ENCODE measurements around the gene MYH14. TPM values are rescaled to one million over a fixed set of nuclear protein-coding genes. Genes with fewer than 3 reads are reported as not detected.
"Not testable (repeated sequence)": the region's sequence is repeated elsewhere in the genome, so short reads cannot be mapped to it uniquely, and the experiment has no call there.

MYH14 gene
- total RNA-seq, 1 donor from 2014 or later = 99.3 TPM

DNA sequence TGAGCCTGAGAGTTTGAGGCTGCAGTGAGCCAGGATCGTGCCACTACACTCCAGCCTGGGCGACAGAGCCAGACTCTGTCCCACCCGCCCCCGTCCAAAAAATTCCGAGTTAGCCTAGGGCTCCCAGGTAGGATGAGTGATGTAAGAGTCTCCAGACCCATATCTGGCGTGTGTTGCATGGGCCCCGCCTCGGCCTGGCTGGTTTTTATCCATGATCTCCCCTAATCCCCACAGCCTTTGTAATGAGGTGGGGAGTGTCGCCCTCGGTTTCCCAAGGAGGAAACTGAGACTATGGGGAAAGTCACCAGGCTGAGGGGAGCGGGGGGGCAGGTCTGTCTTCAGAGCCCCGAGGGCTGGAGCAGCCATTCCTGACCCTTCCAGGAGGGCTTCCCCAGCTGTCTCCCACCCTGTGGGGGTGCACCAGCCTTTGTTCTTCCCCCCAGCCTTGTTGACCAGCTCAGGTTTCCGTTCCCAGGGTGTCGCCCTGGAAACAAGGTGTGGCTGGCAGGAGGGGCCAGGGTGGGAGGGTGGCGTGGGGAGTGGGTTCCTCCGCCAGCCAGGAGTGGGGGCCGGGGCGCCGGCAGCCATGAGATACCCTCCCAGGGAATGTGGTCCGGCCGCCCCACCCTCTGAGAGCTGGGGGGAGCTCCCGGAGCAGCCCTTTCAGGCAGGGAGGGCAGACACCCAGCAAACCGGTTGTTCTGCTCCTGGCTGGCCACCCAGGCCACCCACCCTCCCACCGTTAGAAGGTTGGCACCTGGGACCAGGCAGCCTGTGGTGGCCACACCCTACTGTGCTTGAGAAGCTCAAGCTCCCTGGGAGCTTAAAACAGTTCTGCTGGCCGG lies 11.5 kb downstream of the MYH14 start:
- ATAC-seq (no peak), DNase-seq (ENCODE audit: missing footprints) (no peak)
- intact Hi-C loops (cut with DNase I) = no loop called here

DNA sequence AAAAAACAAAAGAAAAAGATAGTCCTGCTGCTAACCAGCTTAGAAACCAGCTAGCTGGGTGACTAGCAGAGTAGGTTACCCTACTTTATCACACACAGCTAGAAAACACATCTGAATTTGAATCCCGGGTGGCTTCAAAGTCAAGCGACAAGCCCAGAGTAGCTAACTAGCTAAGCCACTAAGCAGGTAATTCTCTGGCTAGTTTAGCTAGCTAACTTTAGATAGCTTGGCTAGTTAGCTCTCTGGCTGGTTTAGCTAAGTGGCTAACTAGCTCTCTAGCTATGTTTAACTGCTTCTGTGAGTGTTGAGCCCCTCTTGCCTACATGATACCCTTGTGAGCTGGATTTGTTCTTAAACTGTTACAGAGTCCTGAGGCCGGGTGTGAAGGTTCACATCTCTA lies 12.4 kb downstream of the MYH14 start:
- intact Hi-C loops (cut with DNase I) = no loop called here
- ATAC-seq (no peak), DNase-seq (ENCODE audit: missing footprints) (no peak)

DNA sequence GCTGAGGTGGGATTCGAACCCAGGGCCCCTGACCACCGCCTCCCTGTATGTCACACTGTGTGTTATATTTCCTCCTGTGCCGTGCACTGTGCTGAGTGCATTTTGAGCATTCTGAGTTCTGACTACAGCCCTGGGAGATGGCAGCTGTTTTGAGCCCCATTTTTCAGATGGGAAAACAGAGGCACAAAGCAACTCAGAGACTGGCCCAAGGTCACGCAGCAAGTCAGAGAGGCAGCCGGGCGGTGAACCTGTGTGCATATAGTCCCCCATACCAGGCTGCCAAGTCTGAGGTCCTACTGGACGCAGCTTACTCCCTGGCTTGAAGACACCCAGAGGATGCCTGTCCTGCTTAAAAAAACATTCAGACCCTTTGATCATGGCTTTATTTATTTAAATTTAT lies 17.7 kb downstream of the MYH14 start:
- ATAC-seq (no peak), DNase-seq (ENCODE audit: missing footprints) (no peak)
- intact Hi-C loops (cut with DNase I) = no loop called here

DNA sequence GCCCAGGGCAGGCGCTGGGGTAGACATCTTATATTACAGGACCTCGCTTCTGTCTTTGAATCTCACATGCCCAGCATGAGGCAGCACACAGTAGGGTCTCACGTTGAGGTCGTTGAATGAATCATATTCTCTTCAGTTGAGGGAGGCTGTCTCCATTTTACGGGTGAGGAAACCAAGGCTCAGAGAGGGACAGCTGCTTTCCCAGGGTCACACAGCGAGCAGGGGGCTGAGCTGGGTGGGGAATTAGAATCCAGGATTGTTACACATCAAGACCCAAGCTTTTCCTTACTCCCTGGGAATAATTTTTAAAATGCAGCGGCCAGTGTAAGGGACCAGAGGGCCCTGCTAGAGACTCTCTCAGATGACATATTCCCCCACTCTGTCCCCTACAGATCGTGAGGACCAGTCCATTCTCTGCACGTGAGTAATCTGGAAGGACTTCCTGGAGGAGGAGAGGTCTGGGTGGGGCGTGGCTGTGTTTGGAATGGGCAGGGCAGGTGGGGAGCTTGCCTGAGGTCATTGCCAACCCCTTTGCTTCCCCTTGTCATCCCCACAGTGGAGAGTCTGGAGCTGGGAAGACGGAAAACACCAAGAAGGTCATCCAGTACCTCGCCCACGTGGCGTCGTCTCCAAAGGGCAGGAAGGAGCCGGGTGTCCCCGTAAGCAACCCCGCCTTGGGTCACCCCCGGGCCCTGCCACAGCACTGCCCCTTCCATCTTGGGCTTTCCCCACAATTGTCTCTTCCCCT lies 19.4 kb downstream of the MYH14 start:
- ATAC-seq = no peak
- no peak for DNase-seq (ENCODE audit: missing footprints)
- intact Hi-C loops (cut with DNase I) = no loop called here

DNA sequence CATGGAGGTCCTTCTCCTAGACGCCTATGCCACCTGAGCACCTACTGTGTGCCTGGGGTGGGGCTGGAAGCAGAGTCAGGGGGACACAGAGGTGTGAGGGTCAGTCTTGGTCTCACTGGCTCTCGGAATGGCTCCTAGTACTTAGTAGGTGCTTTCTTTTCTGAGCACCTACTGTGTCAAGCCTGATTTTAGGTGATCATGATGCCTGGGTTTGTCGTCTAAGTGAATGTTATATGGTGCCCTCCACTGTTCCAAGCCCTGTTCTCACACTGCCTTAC lies 20.0 kb downstream of the MYH14 start:
- intact Hi-C loops (cut with DNase I) = no loop called here
- DNase-seq (ENCODE audit: missing footprints) = no peak
- no peak for ATAC-seq

DNA sequence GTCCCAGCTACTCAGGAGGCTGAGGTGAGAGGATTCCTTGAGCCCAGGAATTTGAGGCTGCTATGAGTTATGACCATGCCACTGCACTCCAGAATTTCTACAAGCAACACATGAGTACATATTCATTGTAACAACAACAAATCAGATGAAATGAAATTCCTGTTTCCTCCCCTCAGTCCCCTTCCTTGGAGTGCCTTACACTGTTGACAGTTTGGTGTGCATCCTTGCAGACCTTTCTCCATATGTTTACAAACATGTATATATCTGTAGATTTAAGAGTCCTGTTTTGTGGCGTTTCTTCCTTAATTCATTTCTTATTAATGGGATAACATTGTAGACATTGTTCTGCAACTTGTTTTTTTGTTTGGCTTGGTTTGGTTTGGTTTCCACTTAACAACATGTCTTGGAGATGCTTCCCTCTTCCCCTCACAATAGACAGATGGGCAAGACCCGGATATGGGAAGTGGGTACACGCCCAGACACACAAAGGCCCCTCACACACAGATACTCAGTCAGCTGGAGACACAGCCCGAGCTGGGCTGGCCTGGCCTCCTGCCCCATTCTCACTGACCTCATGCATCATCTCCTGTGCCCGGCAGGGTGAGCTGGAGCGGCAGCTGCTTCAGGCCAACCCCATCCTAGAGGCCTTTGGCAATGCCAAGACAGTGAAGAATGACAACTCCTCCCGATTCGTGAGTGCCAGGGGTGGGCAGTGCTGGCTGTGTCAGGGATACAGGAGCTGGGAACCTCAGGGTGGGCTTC lies 21.7 kb downstream of the MYH14 start:
- intact Hi-C loops (cut with DNase I) = no loop called here
- peak; percentile 78 for DNase-seq (ENCODE audit: missing footprints)
- ATAC-seq = peak; percentile 78

DNA sequence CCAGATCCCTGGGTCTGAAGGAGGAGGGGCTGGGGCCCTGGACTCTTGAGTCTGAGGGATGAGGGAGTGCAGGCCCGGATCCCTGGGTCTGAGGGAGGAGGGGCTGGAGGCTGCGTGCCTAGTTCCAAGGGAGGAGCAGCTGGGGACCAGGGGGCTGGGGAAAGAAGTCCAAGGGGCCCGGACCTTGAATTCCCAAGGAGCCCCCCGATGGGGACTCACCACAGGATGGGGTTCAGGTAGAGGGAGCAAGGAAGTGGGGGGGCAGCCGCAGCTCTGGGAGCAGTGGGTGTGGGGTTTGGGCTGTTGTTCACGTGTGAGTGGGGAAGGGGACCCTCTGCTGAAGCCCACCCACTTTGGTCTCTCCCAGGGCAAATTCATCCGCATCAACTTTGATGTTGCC lies 23.1 kb downstream of the MYH14 start:
- intact Hi-C loops (cut with DNase I) = no loop called here
- DNase-seq (ENCODE audit: missing footprints) (no peak), ATAC-seq (no peak)

DNA sequence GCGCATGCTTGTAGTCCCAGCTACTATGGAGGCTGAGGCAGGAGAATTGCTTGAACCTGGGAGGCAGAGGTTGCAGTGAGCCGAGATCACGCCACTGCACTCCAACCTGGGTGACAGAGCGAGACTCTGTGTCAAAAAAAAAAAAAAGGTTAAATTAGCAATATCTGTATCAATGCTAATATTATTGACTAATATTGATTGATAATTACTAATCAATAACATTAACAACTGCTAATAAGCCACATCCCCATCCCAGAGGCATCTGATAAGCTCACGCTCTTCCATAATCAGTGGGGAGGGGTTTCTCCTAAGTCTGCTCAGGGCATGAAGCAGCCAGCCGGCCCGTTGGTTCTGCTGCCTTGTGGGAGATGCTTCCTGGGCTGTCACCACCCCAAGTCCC lies 24.7 kb downstream of the MYH14 start:
- ATAC-seq; intact Hi-C loops (cut with DNase I); DNase-seq (ENCODE audit: missing footprints): not testable (repeated sequence)

DNA sequence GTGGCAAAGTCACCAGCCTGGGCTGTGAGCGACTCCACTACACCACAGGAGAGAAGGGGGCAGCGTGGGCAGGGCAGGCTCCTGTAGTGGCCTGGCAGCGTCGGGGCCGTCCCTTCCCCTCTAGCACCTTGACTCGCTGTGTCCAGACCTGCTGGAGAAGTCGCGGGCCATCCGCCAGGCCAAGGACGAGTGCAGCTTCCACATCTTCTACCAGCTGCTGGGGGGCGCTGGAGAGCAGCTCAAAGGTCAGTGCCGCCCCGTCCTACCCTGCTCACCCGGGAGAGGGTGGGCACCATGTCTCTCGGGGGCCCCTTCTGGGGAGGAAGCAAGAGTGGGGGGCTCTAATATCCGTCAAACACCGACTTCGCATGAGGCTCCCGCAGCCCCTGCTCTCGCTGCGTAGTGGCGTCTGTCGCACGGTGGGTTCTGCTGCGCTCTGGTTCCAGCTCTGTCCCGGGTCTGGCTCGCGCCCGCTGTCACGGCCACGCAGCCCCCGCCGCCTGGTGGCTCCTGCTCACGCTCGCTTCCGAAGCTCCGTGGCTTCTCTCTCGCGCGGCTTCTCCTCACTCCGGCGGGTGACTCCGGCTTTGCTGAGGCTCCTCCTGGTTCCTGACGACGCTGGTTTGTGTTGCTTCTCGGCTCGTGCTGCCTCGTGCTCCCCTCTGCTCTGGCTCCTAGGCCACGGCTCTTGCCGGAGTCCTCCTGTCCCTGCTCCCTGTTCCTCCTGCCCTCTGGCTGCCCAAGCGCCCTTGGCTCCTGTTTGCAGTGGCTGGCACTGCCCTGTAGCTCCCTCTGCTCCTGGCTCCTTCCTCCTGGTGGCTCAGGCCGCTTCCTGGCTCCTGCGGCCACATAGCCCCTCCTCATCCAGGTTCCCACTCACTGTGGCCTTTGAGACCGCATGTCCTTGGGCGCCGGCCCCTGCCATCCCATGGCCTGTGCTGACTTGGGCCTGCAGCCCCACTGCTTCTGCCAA lies 27.2 kb downstream of the MYH14 start:
- intact Hi-C loops (cut with DNase I) = no loop called here
- ATAC-seq = peak; percentile 45
- no peak for DNase-seq (ENCODE audit: missing footprints)

DNA sequence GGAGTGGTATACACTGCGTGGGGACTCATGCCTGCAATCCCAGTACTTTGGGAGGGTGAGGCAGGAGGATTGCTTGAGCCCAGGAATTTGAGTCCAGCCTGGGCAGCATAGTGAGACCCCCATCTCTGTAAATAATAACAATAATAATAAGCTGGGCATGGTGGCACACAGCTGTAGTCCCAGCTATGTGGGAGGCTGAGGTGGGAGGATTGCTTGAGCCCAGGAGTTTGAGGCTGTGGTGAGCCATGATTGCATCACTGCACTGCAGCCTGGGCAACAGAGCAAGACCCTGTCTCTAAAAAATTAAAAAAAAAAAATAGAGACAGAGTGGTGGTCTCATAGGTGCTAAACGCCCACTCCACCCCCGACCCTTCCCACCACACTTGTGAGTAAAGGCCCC lies 28.0 kb downstream of the MYH14 start:
- intact Hi-C loops (cut with DNase I); DNase-seq (ENCODE audit: missing footprints); ATAC-seq: not testable (repeated sequence)

DNA sequence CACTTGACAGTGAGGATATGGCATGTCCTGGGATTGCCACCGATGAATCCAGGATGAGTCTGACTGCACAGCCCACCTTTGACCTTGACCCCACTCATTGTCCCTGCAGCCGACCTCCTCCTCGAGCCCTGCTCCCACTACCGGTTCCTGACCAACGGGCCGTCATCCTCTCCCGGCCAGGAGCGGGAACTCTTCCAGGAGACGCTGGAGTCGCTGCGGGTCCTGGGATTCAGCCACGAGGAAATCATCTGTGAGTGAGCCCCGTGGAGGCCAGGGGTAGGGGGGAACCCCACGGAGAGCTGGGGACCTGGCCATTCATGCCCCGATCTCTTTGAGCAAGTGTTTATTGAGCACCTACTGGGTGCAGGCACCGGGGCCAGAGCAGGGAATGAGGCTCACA lies 28.4 kb downstream of the MYH14 start:
- intact Hi-C loops (cut with DNase I) = no loop called here
- ATAC-seq (no peak), DNase-seq (ENCODE audit: missing footprints) (no peak)

DNA sequence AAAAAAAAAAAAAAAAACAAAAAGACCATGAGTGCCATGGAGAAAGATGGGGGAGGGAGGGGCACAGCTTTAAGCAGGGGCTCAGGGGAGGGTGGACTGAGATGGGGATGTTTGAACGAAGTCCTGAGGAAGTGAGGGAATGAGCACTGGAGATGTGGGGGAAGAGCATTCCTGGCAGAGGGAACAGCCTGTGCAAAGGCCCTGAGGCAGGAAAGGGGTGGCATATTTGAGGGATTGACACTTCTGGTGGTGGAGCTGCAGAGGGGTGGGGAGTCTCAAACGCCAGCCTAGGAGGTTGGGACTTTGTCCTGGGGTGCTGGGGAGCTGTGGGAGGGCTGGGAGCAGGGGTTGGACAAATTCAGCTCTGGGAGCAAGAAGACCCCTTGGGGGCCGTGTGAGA lies 29.2 kb downstream of the MYH14 start:
- intact Hi-C loops (cut with DNase I) = no loop called here
- no peak for DNase-seq (ENCODE audit: missing footprints)
- ATAC-seq = no peak

DNA sequence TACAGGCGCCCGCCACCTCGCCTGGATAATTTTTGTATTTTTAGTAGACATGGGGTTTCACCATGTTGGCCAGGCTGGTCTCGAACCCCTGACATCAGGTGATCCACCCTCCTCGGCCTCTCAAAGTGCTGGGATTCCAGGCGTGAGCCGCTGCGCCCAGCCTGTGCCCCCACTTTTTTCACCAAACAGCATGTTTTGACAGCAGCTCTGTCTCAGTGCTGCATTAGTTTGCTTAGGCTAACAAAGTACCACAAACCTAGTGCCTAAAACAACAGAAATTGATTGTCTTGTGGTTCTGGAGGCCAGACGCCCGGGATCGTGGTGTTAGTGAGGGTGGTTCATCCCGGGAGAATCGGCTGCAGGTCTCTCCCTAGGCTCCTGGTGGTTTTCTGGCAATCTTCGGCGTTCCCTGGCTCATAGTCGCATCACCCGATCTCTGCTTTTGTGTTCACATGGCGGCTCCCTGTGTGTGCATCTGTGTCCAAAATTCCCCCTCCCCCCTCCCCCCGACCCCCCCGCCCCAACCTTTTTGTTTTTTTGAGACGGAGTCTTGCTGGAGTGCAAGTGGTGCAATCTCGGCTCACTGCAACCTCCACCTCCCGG lies 30.0 kb downstream of the MYH14 start:
- ATAC-seq (no peak), DNase-seq (ENCODE audit: missing footprints) (no peak)
- intact Hi-C loops (cut with DNase I) = no loop called here

DNA sequence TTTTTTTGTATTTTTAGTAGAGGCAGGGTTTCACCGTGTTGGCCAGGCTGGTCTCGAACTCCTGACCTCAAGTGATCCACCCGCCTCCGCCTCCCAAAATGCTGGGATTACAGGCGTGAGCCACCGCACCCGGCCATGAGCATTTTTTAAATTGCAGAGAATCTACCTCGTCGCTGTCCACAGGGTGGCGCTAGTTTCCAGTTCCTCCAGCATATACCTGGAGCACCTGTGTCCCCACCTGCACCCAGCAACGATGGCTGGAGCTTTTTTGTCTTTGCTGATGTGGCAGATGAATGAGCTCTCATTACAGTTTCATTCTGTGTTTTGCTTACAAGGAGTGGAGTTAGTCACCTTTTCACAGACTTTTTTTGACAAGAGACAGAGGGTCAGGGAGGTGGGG lies 34.1 kb downstream of the MYH14 start:
- ATAC-seq; DNase-seq (ENCODE audit: missing footprints); intact Hi-C loops (cut with DNase I): not testable (repeated sequence)

DNA sequence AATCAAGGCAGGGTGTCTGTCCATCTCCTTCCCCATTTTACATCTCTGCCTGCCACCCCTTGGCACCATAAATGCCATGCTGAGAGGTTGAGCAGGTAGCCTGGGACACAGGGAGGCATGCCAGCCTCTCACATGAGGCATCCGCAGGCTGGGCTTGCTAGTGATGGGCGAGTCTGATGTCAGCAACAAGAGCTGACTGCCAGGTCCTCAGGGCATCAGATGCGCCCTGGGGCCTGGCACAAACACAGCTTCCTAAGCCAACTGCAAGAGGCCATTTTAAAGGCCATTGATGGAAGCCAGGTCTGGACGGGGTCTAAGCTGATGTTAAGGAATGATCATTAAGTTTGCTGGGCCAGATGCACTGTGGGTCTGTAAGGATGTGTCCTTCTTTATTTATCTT lies 34.6 kb downstream of the MYH14 start:
- ATAC-seq = no peak
- DNase-seq (ENCODE audit: missing footprints) = no peak

DNA sequence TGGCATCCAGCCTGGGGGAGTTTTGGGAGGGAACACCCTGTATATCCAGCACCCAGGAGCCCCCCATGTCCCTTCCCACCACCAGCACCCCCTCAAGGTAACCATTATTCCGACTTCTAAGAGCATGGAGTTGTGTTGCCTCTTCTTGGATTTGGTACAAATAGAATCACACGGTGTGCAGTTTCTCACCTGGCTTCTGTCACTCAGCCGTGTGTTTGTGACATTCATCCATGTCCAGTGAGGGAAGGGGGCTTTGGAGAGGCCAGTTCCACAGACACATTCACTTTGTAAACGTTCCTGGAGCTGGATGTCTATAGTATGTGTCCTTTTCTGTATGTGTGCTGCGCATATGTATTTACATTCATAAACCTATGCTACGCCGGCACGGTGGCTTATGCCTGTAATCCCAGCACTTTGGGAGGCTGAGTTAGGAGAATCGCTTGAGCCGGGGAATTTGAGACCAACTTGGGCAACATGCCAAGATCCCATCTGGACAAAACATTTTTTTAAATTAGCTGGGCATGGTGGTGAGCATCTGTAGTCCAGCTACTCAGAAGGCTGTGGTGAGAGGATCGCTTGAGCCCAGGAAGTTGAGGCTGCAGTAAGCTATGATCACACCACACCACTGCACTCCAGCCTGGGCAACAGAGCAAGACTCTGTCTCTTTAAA lies 36.6 kb downstream of the MYH14 start:
- DNase-seq (ENCODE audit: missing footprints) (no peak), ATAC-seq (no peak)
- intact Hi-C loops (cut with DNase I) = no loop called here

More for the DNA sequence above, 34.6 kb downstream of the MYH14 start:
- intact Hi-C loops (cut with DNase I) = no loop called here

DNA sequence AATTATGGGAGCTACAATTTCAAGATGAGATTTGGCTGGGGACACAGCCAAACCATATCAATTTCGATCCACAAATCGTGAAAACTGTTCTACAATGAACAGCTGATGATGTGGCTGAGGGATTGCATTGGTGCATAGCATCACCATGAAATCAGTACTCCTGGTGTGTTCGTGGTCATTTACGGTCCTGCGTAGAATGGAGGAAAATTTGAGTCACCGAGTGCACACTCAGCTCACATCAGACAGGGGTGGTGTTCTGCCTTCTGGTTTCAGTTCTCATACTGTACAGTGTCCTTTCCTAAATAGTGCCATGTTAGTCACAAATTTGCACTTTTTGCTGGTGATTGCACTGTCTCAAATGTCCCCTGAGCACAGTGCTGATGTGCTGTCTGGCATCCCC lies 39.2 kb downstream of the MYH14 start:
- intact Hi-C loops (cut with DNase I) = no loop called here
- ATAC-seq (no peak), DNase-seq (ENCODE audit: missing footprints) (no peak)

DNA sequence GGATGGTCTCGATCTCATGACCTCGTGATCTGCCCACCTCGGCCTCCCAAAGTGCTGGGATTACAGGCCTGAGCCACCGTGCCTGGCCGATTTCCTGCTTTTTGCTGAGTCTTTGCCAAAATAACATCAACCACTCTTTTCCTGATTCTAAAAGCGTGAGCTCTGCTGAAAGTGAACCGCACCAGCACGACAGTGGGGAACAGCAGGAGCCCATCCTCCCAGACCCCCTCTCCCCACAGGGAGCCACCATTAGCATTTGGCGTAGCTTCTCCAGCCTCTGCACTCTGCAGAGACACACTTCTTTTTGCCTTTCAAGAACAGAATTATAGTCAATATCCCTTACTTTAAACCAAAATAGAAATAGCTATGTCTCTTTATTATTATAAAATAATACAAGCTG lies 41.3 kb downstream of the MYH14 start:
- intact Hi-C loops (cut with DNase I) = no loop called here
- DNase-seq (ENCODE audit: missing footprints) (no peak), ATAC-seq (no peak)
